Esophagus squamous epithelium (tissue), 4 donors: ENCODE data around the gene TRABD2B.

Source experiments
- CTCF ChIP-seq, 6 experiments: fragments of 450-650 bp in 4 of 6; fragments of 200-600 bp in 2 of 6; sonication (generic) in 2 of 6; IDR thresholded peaks; one replicate each; pipeline ENCODE4 v1.5.1; 2016 to 2019; ENCODE audit warnings: antibody characterized with exemption in 6 of 6, mild to moderate bottlenecking in 4 of 6, moderate library complexity in 4 of 6
- POLR2A ChIP-seq, 4 donors: fragments of 450-650 bp; IDR thresholded peaks; one replicate each; pipeline ENCODE4 v1.6.1; 2017; ENCODE audit warnings: antibody characterized with exemption in 4 of 4, mild to moderate bottlenecking in 4 of 4, moderate library complexity in 3 of 4

GRCh38 chr1:47875831-47876586, 121.2 kb downstream of the TRABD2B start:
- TF ChIP-seq CTCF (IDR thresholded peaks at IDR 0.05): no peak
- no peak for TF ChIP-seq POLR2A (IDR thresholded peaks at IDR 0.05)
